ENCODE measurements around the gene GORASP1. TPM values are rescaled to one million over a fixed set of nuclear protein-coding genes. Genes with fewer than 3 reads are reported as not detected.

GORASP1 gene
- total RNA-seq, 1 experiment from 2014 or later: 38.5 TPM

GRCh38 chr3:39130693-39131265, 23.4 kb upstream of the GORASP1 start:
- no peak overlapping the region for H3K9ac ChIP-seq (ENCODE audit: low read length)
- peaks cover 3% of the 10 kb centered on the region; the same call in 1 of the 2 replicates for H3K36me3 ChIP-seq (ENCODE audit: insufficient read depth, low read length)
- no peaks in the 10 kb centered on the region for H4K20me1 ChIP-seq (ENCODE audit: insufficient read depth, low read depth, low read length)
- no peaks in the 10 kb centered on the region for H3K9me2 ChIP-seq (replicated peaks; ENCODE audit: insufficient read depth, low read length)
- H2AFZ ChIP-seq (ENCODE audit: low read length): no peak overlapping the region
- H3K4me1 ChIP-seq (ENCODE audit: low read length): peaks cover 22% of the 10 kb centered on the region
- no peak overlapping the region for H3K4me2 ChIP-seq (ENCODE audit: low read depth, low read length, poor library complexity, severe bottlenecking)
- no peak overlapping the region for H3K27ac ChIP-seq (ENCODE audit: low read length)
- H3K27me3 ChIP-seq (ENCODE audit: low read length): no peaks in the 10 kb centered on the region
- H3K4me3 ChIP-seq (ENCODE audit: low read length): no peak overlapping the region
- no peak for DNase-seq
- H3K9me3 ChIP-seq (ENCODE audit: low read length): no peaks in the 10 kb centered on the region
- H3K79me2 ChIP-seq (ENCODE audit: low read length): no peaks in the 10 kb centered on the region

DNA sequence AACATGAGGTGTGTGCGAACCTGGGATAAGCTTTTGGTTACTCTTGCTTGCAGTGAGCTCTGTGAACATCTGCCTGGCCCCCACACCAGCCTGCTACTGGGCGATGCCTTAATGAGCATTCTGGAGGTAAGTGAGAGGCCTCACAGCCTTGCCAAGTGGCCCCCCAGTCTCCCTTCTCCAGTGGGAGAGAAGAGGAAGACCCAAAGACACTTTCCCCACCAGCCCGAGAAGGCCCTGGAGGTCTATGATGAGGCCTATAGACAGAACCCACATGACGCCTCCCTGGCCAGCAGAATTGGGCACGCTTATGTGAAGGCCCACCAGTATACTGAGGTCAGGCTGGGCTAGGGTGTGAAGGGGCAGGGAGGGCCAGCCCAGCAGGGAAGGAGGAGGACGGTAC, 22.6 kb upstream of the GORASP1 start:
- H3K9me3 ChIP-seq (ENCODE audit: low read length): no peaks in the 10 kb centered on the region
- H3K4me3 ChIP-seq (ENCODE audit: low read length): no peak overlapping the region
- no peak overlapping the region for H3K4me2 ChIP-seq (ENCODE audit: low read depth, low read length, poor library complexity, severe bottlenecking)
- no peak overlapping the region for H3K27ac ChIP-seq (ENCODE audit: low read length)
- H4K20me1 ChIP-seq (ENCODE audit: insufficient read depth, low read depth, low read length): no peaks in the 10 kb centered on the region
- no peak overlapping the region for H3K9ac ChIP-seq (ENCODE audit: low read length)
- no peak for DNase-seq
- peaks cover 3% of the 10 kb centered on the region; the same call in 1 of the 2 replicates for H3K36me3 ChIP-seq (ENCODE audit: insufficient read depth, low read length)
- H3K27me3 ChIP-seq (ENCODE audit: low read length): no peaks in the 10 kb centered on the region
- H2AFZ ChIP-seq (ENCODE audit: low read length): no peak overlapping the region
- no peaks in the 10 kb centered on the region for H3K9me2 ChIP-seq (replicated peaks; ENCODE audit: insufficient read depth, low read length)
- H3K79me2 ChIP-seq (ENCODE audit: low read length): no peaks in the 10 kb centered on the region
- H3K4me1 ChIP-seq (ENCODE audit: low read length): peaks cover 24% of the 10 kb centered on the region

- no peak for DNase-seq
- Histone ChIP-seq H3K27ac (ENCODE audit: low read length) (no peak overlapping the region), H3K36me3 (ENCODE audit: insufficient read depth, low read length) (peaks cover 3% of the 10 kb centered on the region; the same call in 1 of the 2 replicates), H3K9ac (ENCODE audit: low read length) (no peak overlapping the region), H3K27me3 (ENCODE audit: low read length) (no peaks in the 10 kb centered on the region), H3K4me3 (ENCODE audit: low read length) (no peak overlapping the region), H3K79me2 (ENCODE audit: low read length) (no peaks in the 10 kb centered on the region), H3K4me2 (ENCODE audit: low read depth, low read length, poor library complexity, severe bottlenecking) (no peak overlapping the region), H3K9me2 (replicated peaks; ENCODE audit: insufficient read depth, low read length) (no peaks in the 10 kb centered on the region), H4K20me1 (ENCODE audit: insufficient read depth, low read depth, low read length) (no peaks in the 10 kb centered on the region), H3K9me3 (ENCODE audit: low read length) (no peaks in the 10 kb centered on the region), H2AFZ (ENCODE audit: low read length) (no peak overlapping the region), H3K4me1 (ENCODE audit: low read length) (peaks cover 34% of the 10 kb centered on the region)
Observed at GRCh38 chr3:39128951-39129350, 21.5 kb upstream of the GORASP1 start.

DNA sequence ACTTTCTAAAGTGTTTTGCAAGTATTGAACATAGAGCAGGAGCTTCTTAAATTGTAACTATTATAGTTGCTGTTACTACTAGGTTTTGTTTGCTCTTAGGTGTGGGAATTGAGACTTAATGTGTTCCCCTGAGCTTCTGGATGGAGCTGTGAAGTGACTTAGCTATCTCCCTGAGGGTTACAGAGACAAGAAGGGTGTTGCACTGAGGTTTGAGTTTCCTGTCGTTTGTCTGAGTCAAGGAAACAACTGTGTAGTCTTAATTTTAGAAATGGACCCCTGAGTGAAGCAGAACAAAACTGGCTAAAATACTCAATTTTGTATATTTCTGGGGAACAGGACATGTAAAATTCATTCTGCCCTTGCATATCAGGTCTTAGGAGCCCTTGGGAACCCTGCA, 20.5 kb upstream of the GORASP1 start:
- Histone ChIP-seq H3K27me3 (ENCODE audit: low read length) (no peaks in the 10 kb centered on the region), H3K27ac (ENCODE audit: low read length) (no peak overlapping the region), H3K4me2 (ENCODE audit: low read depth, low read length, poor library complexity, severe bottlenecking) (no peak overlapping the region), H2AFZ (ENCODE audit: low read length) (no peak overlapping the region), H3K79me2 (ENCODE audit: low read length) (no peaks in the 10 kb centered on the region), H3K4me3 (ENCODE audit: low read length) (no peak overlapping the region), H3K4me1 (ENCODE audit: low read length) (peaks cover 45% of the 10 kb centered on the region), H3K9me3 (ENCODE audit: low read length) (no peaks in the 10 kb centered on the region), H4K20me1 (ENCODE audit: insufficient read depth, low read depth, low read length) (no peaks in the 10 kb centered on the region), H3K9me2 (replicated peaks; ENCODE audit: insufficient read depth, low read length) (no peaks in the 10 kb centered on the region), H3K36me3 (ENCODE audit: insufficient read depth, low read length) (peaks cover 3% of the 10 kb centered on the region; the same call in 1 of the 2 replicates), H3K9ac (ENCODE audit: low read length) (no peak overlapping the region)
- no peak for DNase-seq

- H3K9me2 ChIP-seq (replicated peaks; ENCODE audit: insufficient read depth, low read length): no peaks in the 10 kb centered on the region
- no peaks in the 10 kb centered on the region for H3K79me2 ChIP-seq (ENCODE audit: low read length)
- no peaks in the 10 kb centered on the region for H3K27me3 ChIP-seq (ENCODE audit: low read length)
- H3K36me3 ChIP-seq (ENCODE audit: insufficient read depth, low read length): peaks cover under 1% of the 10 kb centered on the region; the same call in 1 of the 2 replicates
- H3K9me3 ChIP-seq (ENCODE audit: low read length): no peaks in the 10 kb centered on the region
- 0 out of 2 replicates have a peak overlapping the region, but pooled peaks have one; percentile 8 for H3K9ac ChIP-seq (ENCODE audit: low read length)
- no peaks in the 10 kb centered on the region for H4K20me1 ChIP-seq (ENCODE audit: insufficient read depth, low read depth, low read length)
- H2AFZ ChIP-seq (ENCODE audit: low read length): no peak overlapping the region
- no peak overlapping the region for H3K27ac ChIP-seq (ENCODE audit: low read length)
- H3K4me3 ChIP-seq (ENCODE audit: low read length): no peak overlapping the region
- peaks cover 50% of the 10 kb centered on the region for H3K4me1 ChIP-seq (ENCODE audit: low read length)
- DNase-seq: no peak
- no peak overlapping the region for H3K4me2 ChIP-seq (ENCODE audit: low read depth, low read length, poor library complexity, severe bottlenecking)
Observed at GRCh38 chr3:39127269-39127907, 20.0 kb upstream of the GORASP1 start.

- Histone ChIP-seq H3K79me2 (ENCODE audit: low read length) (no peaks in the 10 kb centered on the region), H3K4me3 (ENCODE audit: low read length) (no peak overlapping the region), H3K4me2 (ENCODE audit: low read depth, low read length, poor library complexity, severe bottlenecking) (no peak overlapping the region), H4K20me1 (ENCODE audit: insufficient read depth, low read depth, low read length) (no peaks in the 10 kb centered on the region), H3K9me2 (replicated peaks; ENCODE audit: insufficient read depth, low read length) (no peaks in the 10 kb centered on the region), H3K9ac (ENCODE audit: low read length) (no peak overlapping the region), H3K36me3 (ENCODE audit: insufficient read depth, low read length) (no peaks in the 10 kb centered on the region), H3K4me1 (ENCODE audit: low read length) (peaks cover 58% of the 10 kb centered on the region), H3K27ac (ENCODE audit: low read length) (no peak overlapping the region), H3K27me3 (ENCODE audit: low read length) (no peaks in the 10 kb centered on the region), H3K9me3 (ENCODE audit: low read length) (no peaks in the 10 kb centered on the region), H2AFZ (ENCODE audit: low read length) (no peak overlapping the region)
- DNase-seq: peak; percentile 73
Observed at GRCh38 chr3:39126532-39127071, 19.2 kb upstream of the GORASP1 start.

GRCh38 chr3:39125841-39126500, 18.5 kb upstream of the GORASP1 start:
- H3K4me2 ChIP-seq (ENCODE audit: low read depth, low read length, poor library complexity, severe bottlenecking): no peak overlapping the region
- H3K36me3 ChIP-seq (ENCODE audit: insufficient read depth, low read length): no peaks in the 10 kb centered on the region
- no peak overlapping the region for H3K4me3 ChIP-seq (ENCODE audit: low read length)
- H4K20me1 ChIP-seq (ENCODE audit: insufficient read depth, low read depth, low read length): no peaks in the 10 kb centered on the region
- H3K4me1 ChIP-seq (ENCODE audit: low read length): peaks cover 64% of the 10 kb centered on the region
- H3K9me2 ChIP-seq (replicated peaks; ENCODE audit: insufficient read depth, low read length): no peaks in the 10 kb centered on the region
- no peak overlapping the region for H3K9ac ChIP-seq (ENCODE audit: low read length)
- H3K27me3 ChIP-seq (ENCODE audit: low read length): no peaks in the 10 kb centered on the region
- no peaks in the 10 kb centered on the region for H3K79me2 ChIP-seq (ENCODE audit: low read length)
- H3K9me3 ChIP-seq (ENCODE audit: low read length): no peaks in the 10 kb centered on the region
- DNase-seq: no peak
- no peak overlapping the region for H3K27ac ChIP-seq (ENCODE audit: low read length)
- no peak overlapping the region for H2AFZ ChIP-seq (ENCODE audit: low read length)

All from Karpas-422 (cell line).